Measurements from ENCODE around the gene MRFAP1L1. TPM values are rescaled to one million over a fixed set of nuclear protein-coding genes. Genes with fewer than 3 reads are reported as not detected.

The MRFAP1L1 gene
- total and polyA plus RNA-seq, 9 of the 15 experiments (the other 6 are each of a cell fraction or from before 2014, with no cell fraction given): 37.6 to 111 (median 83.8) TPM

GRCh38 chr4:6751611-6752485 lies 42.2 kb upstream of the MRFAP1L1 start (continued):
- TF ChIP-seq ZNF785 (CRISPR knock-in tag; IDR thresholded peaks at IDR 0.05) (no peak), KLF13 (tag; IDR thresholded peaks at IDR 0.05; ENCODE audit: borderline replicate concordance, low read depth) (no peak), C11orf30 (IDR thresholded peaks at IDR 0.05; ENCODE audit: low read depth) (no peak), ZNF408 (CRISPR knock-in tag; IDR thresholded peaks at IDR 0.05; ENCODE audit: low read depth) (no peak), CC2D1A (IDR thresholded peaks at IDR 0.05) (no peak), STAG1 (CRISPR knock-in tag; IDR thresholded peaks at IDR 0.05; ENCODE audit: borderline replicate concordance) (no peak), ZNF609 (CRISPR knock-in tag; IDR thresholded peaks at IDR 0.05; ENCODE audit: borderline replicate concordance) (no peak), ETV1 (tag; conservative IDR thresholded peaks at IDR 0.05; ENCODE audit: low read depth) (peak; percentile 43; the same call in 1 of the 2 replicates), KDM4B (IDR thresholded peaks at IDR 0.05; ENCODE audit: borderline replicate concordance in 2 of 2, low read depth in 1 of 2) (no peak), HNRNPL (IDR thresholded peaks at IDR 0.05; ENCODE audit: low read depth, low read length) (no peak), NR2C1 (IDR thresholded peaks at IDR 0.05) (no peak), NR2C1 (tag; IDR thresholded peaks at IDR 0.05) (peak; percentile 40), KHSRP (IDR thresholded peaks at IDR 0.05) (no peak), CAMTA2 (CRISPR knock-in tag; conservative IDR thresholded peaks at IDR 0.05) (no peak), E2F6 (IDR thresholded peaks at IDR 0.05; ENCODE audit: borderline replicate concordance in 1 of 2, extremely low read depth in 1 of 2, insufficient read depth in 1 of 2, insufficient read length in 1 of 2, low read depth in 1 of 2, low read length in 1 of 2, poor library complexity in 1 of 2, severe bottlenecking in 1 of 2) (no peak), KAT2B (IDR thresholded peaks at IDR 0.05; ENCODE audit: low read depth, low read length) (no peak), PCBP1 (IDR thresholded peaks at IDR 0.05; ENCODE audit: low read depth, low read length, poor library complexity, severe bottlenecking) (no peak), HDAC1 (IDR thresholded peaks at IDR 0.05) (no peak), SAFB2 (IDR thresholded peaks at IDR 0.05; ENCODE audit: borderline replicate concordance, low read depth, low read length, severe bottlenecking) (no peak), YY1 (IDR thresholded peaks at IDR 0.05; ENCODE audit: borderline replicate concordance in 1 of 3, control insufficient read depth in 1 of 3, extremely low read depth in 1 of 3, insufficient read depth in 3 of 3, insufficient read length in 1 of 3, insufficient replicate concordance in 2 of 3, low read depth in 1 of 3, low read length in 2 of 3) (no peak), BRCA1 (IDR thresholded peaks at IDR 0.05) (no peak), BRCA1 (CRISPR knock-in tag; IDR thresholded peaks at IDR 0.05) (no peak)
